HepG2 (cell line): Measurements from ENCODE around the gene UBE2H. TPM values are rescaled to one million over a fixed set of nuclear protein-coding genes. Genes with fewer than 3 reads are reported as not detected.

Experiments
- ATAD3A ChIP-seq: sonication (generic); formaldehyde crosslinking; IDR thresholded peaks from 2 replicates; pipeline ENCODE4 v1.4.0; 2020; ENCODE audit warnings: missing genetic modification reagents
- CHD2 ChIP-seq: IDR thresholded peaks from 2 replicates; pipeline ENCODE4 v1.6.1; 2011; ENCODE audit warnings: low read depth, low read length, improper control_type of control experiment
- EHMT2 ChIP-seq: fragments of 200-600 bp; sonication (generic); IDR thresholded peaks from 2 replicates; pipeline ENCODE4 v1.7.0; 2017; ENCODE audit warnings: antibody characterized with exemption, low read depth, low read length, borderline replicate concordance
- GLI4 ChIP-seq: sonication (generic); formaldehyde crosslinking; IDR thresholded peaks from 2 replicates; pipeline ENCODE4 v1.5.1; 2020; ENCODE audit warnings: missing genetic modification reagents, mild to moderate bottlenecking, moderate library complexity, borderline replicate concordance
- KLF13 ChIP-seq: sonication (generic); formaldehyde crosslinking; IDR thresholded peaks from 2 replicates; pipeline ENCODE4 v1.4.0; 2020; ENCODE audit warnings: mild to moderate bottlenecking, missing genetic modification reagents
- MAF1 ChIP-seq: sonication (generic); formaldehyde crosslinking; IDR thresholded peaks from 2 replicates; pipeline ENCODE4 v1.5.0; 2020; ENCODE audit warnings: missing genetic modification reagents, borderline replicate concordance
- PAF1 ChIP-seq: IDR thresholded peaks from 2 replicates; pipeline ENCODE4 v1.6.1; 2016; ENCODE audit warnings: missing genetic modification reagents, missing compliant biosample characterization
- PHF21A ChIP-seq: sonication (generic); formaldehyde crosslinking; IDR thresholded peaks from 2 replicates; pipeline ENCODE4 v1.5.0; 2020; ENCODE audit warnings: mild to moderate bottlenecking, missing genetic modification reagents
- SMAD9 ChIP-seq: sonication (generic); formaldehyde crosslinking; IDR thresholded peaks from 2 replicates; pipeline ENCODE4 v1.5.1; 2020; ENCODE audit warnings: mild to moderate bottlenecking, missing genetic modification reagents
- SYNCRIP ChIP-seq: fragments of 200-400 bp; formaldehyde crosslinking; IDR thresholded peaks from 2 replicates; pipeline ENCODE4 v1.6.1; 2018; ENCODE audit warnings: mild to moderate bottlenecking, low read depth, low read length; ENCODE audit not compliant: insufficient read depth
- TCF7 ChIP-seq: sonication (generic); IDR thresholded peaks from 2 replicates; pipeline ENCODE4 v1.6.1; 2016; ENCODE audit warnings: antibody characterized with exemption, low read depth
- ZFY ChIP-seq: sonication (generic); formaldehyde crosslinking; IDR thresholded peaks from 2 replicates; pipeline ENCODE4 v1.4.0; 2020; ENCODE audit warnings: missing genetic modification reagents
- ZNF17 ChIP-seq: sonication (generic); formaldehyde crosslinking; IDR thresholded peaks from 2 replicates; pipeline ENCODE4 v1.5.0; 2020; ENCODE audit warnings: mild to moderate bottlenecking, missing genetic modification reagents
- ZNF256 ChIP-seq: sonication (generic); formaldehyde crosslinking; conservative IDR thresholded peaks from 2 replicates; pipeline ENCODE4 v1.4.0; 2020; ENCODE audit warnings: missing genetic modification reagents
- ZNF552 ChIP-seq: sonication (generic); formaldehyde crosslinking; IDR thresholded peaks from 2 replicates; pipeline ENCODE4 v1.9.0; 2022; ENCODE audit warnings: missing genetic modification reagents, mild to moderate bottlenecking, borderline replicate concordance
- ZSCAN25 ChIP-seq: sonication (generic); formaldehyde crosslinking; IDR thresholded peaks from 2 replicates; pipeline ENCODE4 v1.8.0; 2022; ENCODE audit warnings: mild to moderate bottlenecking, missing genetic modification reagents
- polyA plus RNA-seq, 8 experiments: library from polyadenylated mRNA; depleted of rRNA in 3 of 8; stranded (reverse) in 7 of 8; unstranded in 1 of 8; fragments of >200 nt; fragmentation: Illumina TruSeq in 4 of 8; extraction: Trizol in 4 of 8; gene quantifications; 2 replicates each; pipeline versions ENCODE4 v1.2.1 to v1.2.3, GENCODE V29; 2011 to 2016; ENCODE audit warnings: low read depth in 4 of 8, missing spikeins in 1 of 8, mixed read lengths in 1 of 8; ENCODE audit not compliant: insufficient read depth in 1 of 8
- total RNA-seq, 5 experiments: library from RNA; depleted of rRNA; stranded (reverse); fragments of >200 nt; fragmentation: Illumina TruSeq; extraction: Trizol; gene quantifications; 2 replicates each; pipeline ENCODE4 v1.2.3, GENCODE V29; 2016; ENCODE audit warnings: low read depth in 1 of 5
- TF ChIP-seq, protein P1 (sequence below): sonication (generic); formaldehyde crosslinking; IDR thresholded peaks from 2 replicates; pipeline ENCODE4 v1.4.0; 2020; ENCODE audit warnings: mild to moderate bottlenecking, missing genetic modification reagents, borderline replicate concordance
- TF ChIP-seq, protein P2 (sequence below): sonication (generic); formaldehyde crosslinking; IDR thresholded peaks from 2 replicates; pipeline ENCODE4 v1.4.0; 2020; ENCODE audit warnings: missing genetic modification reagents
- TF ChIP-seq, protein P3 (sequence below), 2 experiments: sonication (generic) in 1 of 2; formaldehyde crosslinking in 1 of 2; IDR thresholded peaks; 2 replicates each; pipeline versions ENCODE4 v1.4.0 to v1.6.1; 2018 to 2020; ENCODE audit warnings: missing genetic modification reagents in 2 of 2, borderline replicate concordance in 1 of 2, low read depth in 1 of 2, mild to moderate bottlenecking in 1 of 2, missing biosample characterization in 1 of 2
- TF ChIP-seq, protein P4 (sequence below): sonication (generic); formaldehyde crosslinking; IDR thresholded peaks from 2 replicates; pipeline ENCODE4 v1.9.0; 2021; ENCODE audit warnings: missing genetic modification reagents, mild to moderate bottlenecking, borderline replicate concordance

Gene UBE2H
- total and polyA plus RNA-seq, 2 of the 13 experiments (the other 11 are each of a cell fraction or from before 2014, with no cell fraction given) = 15.5 to 40.1 TPM

DNA sequence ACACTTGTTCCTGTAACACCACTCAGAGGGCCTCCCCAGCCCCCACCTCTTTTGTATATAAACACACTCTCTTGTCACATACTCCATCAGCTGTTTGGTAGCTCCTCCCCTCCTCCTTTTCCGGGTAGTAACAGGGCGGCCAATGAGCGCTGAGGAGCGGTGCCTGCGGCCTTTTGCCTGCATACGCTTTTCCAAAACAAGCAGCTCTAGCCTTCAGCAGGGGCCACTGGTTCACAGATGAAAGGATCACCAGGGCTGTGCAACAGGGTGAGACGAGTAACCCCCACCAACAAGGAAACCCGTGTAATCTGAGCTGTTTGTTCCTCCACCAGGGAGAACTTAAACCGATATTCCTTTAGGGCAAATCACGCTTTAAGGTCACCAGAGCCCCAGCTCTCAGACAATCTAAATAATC, 3.9 kb downstream of the UBE2H start (continued):
- TF ChIP-seq, protein P1, sequence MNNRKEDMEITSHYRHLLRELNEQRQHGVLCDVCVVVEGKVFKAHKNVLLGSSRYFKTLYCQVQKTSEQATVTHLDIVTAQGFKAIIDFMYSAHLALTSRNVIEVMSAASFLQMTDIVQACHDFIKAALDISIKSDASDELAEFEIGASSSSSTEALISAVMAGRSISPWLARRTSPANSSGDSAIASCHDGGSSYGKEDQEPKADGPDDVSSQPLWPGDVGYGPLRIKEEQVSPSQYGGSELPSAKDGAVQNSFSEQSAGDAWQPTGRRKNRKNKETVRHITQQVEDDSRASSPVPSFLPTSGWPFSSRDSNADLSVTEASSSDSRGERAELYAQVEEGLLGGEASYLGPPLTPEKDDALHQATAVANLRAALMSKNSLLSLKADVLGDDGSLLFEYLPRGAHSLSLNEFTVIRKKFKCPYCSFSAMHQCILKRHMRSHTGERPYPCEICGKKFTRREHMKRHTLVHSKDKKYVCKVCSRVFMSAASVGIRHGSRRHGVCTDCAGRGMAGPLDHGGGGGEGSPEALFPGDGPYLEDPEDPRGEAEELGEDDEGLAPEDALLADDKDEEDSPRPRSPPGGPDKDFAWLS (CRISPR knock-in tag) = no peak
- TF ChIP-seq SYNCRIP = no peak
- peak; percentile 46; the same call in 1 of the 2 replicates for TF ChIP-seq ZNF552 (CRISPR knock-in tag)
- TF ChIP-seq ATAD3A (CRISPR knock-in tag) = no peak
- TF ChIP-seq ZSCAN25 (CRISPR knock-in tag) = 0 out of 2 replicates have a peak, but pooled peaks have one; percentile 20
- no peak for TF ChIP-seq MAF1 (CRISPR knock-in tag)
- no peak for TF ChIP-seq PAF1 (CRISPR knock-in tag)
- TF ChIP-seq SMAD9 = no peak
- no peak for TF ChIP-seq EHMT2
- TF ChIP-seq, protein P2, sequence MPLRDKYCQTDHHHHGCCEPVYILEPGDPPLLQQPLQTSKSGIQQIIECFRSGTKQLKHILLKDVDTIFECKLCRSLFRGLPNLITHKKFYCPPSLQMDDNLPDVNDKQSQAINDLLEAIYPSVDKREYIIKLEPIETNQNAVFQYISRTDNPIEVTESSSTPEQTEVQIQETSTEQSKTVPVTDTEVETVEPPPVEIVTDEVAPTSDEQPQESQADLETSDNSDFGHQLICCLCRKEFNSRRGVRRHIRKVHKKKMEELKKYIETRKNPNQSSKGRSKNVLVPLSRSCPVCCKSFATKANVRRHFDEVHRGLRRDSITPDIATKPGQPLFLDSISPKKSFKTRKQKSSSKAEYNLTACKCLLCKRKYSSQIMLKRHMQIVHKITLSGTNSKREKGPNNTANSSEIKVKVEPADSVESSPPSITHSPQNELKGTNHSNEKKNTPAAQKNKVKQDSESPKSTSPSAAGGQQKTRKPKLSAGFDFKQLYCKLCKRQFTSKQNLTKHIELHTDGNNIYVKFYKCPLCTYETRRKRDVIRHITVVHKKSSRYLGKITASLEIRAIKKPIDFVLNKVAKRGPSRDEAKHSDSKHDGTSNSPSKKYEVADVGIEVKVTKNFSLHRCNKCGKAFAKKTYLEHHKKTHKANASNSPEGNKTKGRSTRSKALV (CRISPR knock-in tag) = no peak
- peak; percentile 89 for TF ChIP-seq PHF21A (CRISPR knock-in tag)
- TF ChIP-seq ZNF256 (CRISPR knock-in tag) = no peak
- TF ChIP-seq GLI4 = no peak
- TF ChIP-seq, protein P3, sequence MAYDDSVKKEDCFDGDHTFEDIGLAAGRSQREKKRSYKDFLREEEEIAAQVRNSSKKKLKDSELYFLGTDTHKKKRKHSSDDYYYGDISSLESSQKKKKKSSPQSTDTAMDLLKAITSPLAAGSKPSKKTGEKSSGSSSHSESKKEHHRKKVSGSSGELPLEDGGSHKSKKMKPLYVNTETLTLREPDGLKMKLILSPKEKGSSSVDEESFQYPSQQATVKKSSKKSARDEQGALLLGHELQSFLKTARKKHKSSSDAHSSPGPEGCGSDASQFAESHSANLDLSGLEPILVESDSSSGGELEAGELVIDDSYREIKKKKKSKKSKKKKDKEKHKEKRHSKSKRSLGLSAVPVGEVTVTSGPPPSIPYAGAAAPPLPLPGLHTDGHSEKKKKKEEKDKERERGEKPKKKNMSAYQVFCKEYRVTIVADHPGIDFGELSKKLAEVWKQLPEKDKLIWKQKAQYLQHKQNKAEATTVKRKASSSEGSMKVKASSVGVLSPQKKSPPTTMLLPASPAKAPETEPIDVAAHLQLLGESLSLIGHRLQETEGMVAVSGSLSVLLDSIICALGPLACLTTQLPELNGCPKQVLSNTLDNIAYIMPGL (CRISPR knock-in tag; IDR thresholded peaks at IDR 0.05; ENCODE audit: borderline replicate concordance in 1 of 2, low read depth in 1 of 2) = peak; percentile 58 to 62; a peak in 3 of 4 replicates
- peak; percentile 57; the same call in 1 of the 2 replicates for TF ChIP-seq ZFY
- no peak for TF ChIP-seq ZNF17 (CRISPR knock-in tag)
- TF ChIP-seq KLF13 = no peak
- TF ChIP-seq, protein P4, sequence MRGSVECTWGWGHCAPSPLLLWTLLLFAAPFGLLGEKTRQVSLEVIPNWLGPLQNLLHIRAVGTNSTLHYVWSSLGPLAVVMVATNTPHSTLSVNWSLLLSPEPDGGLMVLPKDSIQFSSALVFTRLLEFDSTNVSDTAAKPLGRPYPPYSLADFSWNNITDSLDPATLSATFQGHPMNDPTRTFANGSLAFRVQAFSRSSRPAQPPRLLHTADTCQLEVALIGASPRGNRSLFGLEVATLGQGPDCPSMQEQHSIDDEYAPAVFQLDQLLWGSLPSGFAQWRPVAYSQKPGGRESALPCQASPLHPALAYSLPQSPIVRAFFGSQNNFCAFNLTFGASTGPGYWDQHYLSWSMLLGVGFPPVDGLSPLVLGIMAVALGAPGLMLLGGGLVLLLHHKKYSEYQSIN (CRISPR knock-in tag) = no peak
- TF ChIP-seq CHD2 = no peak
- peak; percentile 87 for TF ChIP-seq TCF7
